Measurements from ENCODE around the gene USP11. TPM values are rescaled to one million over a fixed set of nuclear protein-coding genes. Genes with fewer than 3 reads are reported as not detected.

USP11 gene
- total RNA-seq: 100 to 1,000 TPM; 113 to 214 TPM
- 126 TPM for polyA plus RNA-seq (2013, experiment 1 of 2)
- polyA plus RNA-seq (2013, experiment 2 of 2): 106 TPM
- long read RNA-seq, experiment 1, transcript USP11-204 (21 exons, 3,515 nt): major isoform, 21 of 70 reads
- long read RNA-seq, experiment 1, partial matches to known transcripts: 28 of 70 reads
- long read RNA-seq, experiment 1, other reads (novel, unspliced or antisense): 21 of 70 reads
- long read RNA-seq, experiment 2, transcript USP11-204 (21 exons, 3,515 nt): major isoform, 282 of 379 reads
- long read RNA-seq, experiment 2, partial matches to known transcripts: 28 of 379 reads
- long read RNA-seq, experiment 2, other reads (novel, unspliced or antisense): 69 of 379 reads
- long read RNA-seq, experiment 3, transcript USP11-204 (21 exons, 3,515 nt): major isoform, 1,524 of 1,867 reads
- long read RNA-seq, experiment 3, partial matches to known transcripts: 65 of 1,867 reads
- long read RNA-seq, experiment 3, other reads (novel, unspliced or antisense): 278 of 1,867 reads
- long read RNA-seq, experiment 4, transcript USP11-204 (21 exons, 3,515 nt): major isoform, 15 of 26 reads
- long read RNA-seq, experiment 4, partial matches to known transcripts: 7 of 26 reads
- long read RNA-seq, experiment 4, other reads (novel, unspliced or antisense): 4 of 26 reads

GRCh38 chrX:47232803-47233332 is at the start of gene USP11:
TSS of gene USP11 (plus strand) at chrX:47233009. CDS start at chrX:47233044, 35 bp downstream.
- Histone ChIP-seq H3K27ac (ENCODE audit: low read depth, low read length) (peak within 1 kb of the TSS; percentile 97), H3K4me3 (ENCODE audit: low read length) (peak within 1 kb of the TSS; percentile 90), H3K27me3 (ENCODE audit: control insufficient read depth, insufficient read depth, low read length, poor library complexity, severe bottlenecking) (no peaks in the 10 kb centered on the region), H3K36me3 (ENCODE audit: control insufficient read depth, insufficient read depth, low read length) (peaks cover 6% of the 10 kb centered on the region), H3K9ac (ENCODE audit: extremely low read depth, low read length, poor library complexity, severe bottlenecking) (peak within 1 kb of the TSS; percentile 98), H3K9me3 (ENCODE audit: control insufficient read depth, low read length) (no peaks in the 10 kb centered on the region), H3K4me1 (ENCODE audit: control insufficient read depth, insufficient read depth, low read length) (no peaks in the 10 kb centered on the region)
- H3K27me3 Mint-ChIP-seq (ENCODE audit: insufficient read depth): no peaks in the 10 kb centered on the region
- peak within 1 kb of the TSS; percentile 84 for H3K4me3 Mint-ChIP-seq
- peaks cover 25% of the 10 kb centered on the region for H3K36me3 Mint-ChIP-seq (ENCODE audit: low read depth)
- peak; percentile 87 for DNase-seq
- 0 to 1% methylated on average over 1 to 44 of the region's 46 CpGs for WGBS, 2 experiments (ENCODE audit: insufficient coverage in 1 of 2, insufficient read length in 1 of 2)
- peaks cover 14% of the 10 kb centered on the region for H3K4me1 Mint-ChIP-seq
- TF ChIP-seq CTCF (conservative IDR thresholded peaks at IDR 0.05): no peak
- no peaks in the 10 kb centered on the region for H3K9me3 Mint-ChIP-seq
- H3K27ac Mint-ChIP-seq: peak within 1 kb of the TSS; percentile 100

- Histone ChIP-seq H3K9ac (ENCODE audit: extremely low read depth, low read length, poor library complexity, severe bottlenecking) (no peak overlapping the region), H3K36me3 (ENCODE audit: control insufficient read depth, insufficient read depth, low read length) (peaks cover 11% of the 10 kb centered on the region), H3K9me3 (ENCODE audit: control insufficient read depth, low read length) (no peaks in the 10 kb centered on the region), H3K4me1 (ENCODE audit: control insufficient read depth, insufficient read depth, low read length) (no peaks in the 10 kb centered on the region), H3K27me3 (ENCODE audit: control insufficient read depth, insufficient read depth, low read length, poor library complexity, severe bottlenecking) (no peaks in the 10 kb centered on the region), H3K4me3 (ENCODE audit: low read length) (no peak overlapping the region), H3K27ac (ENCODE audit: low read depth, low read length) (no peak overlapping the region)
- DNase-seq: no peak
- H3K27ac Mint-ChIP-seq: no peak overlapping the region
- peaks cover 29% of the 10 kb centered on the region for H3K36me3 Mint-ChIP-seq (ENCODE audit: low read depth)
- no peak overlapping the region for H3K4me3 Mint-ChIP-seq
- 100% methylated on average over 3 of the region's 4 CpGs; no CpG with 5 or more reads in 1 of the 2 experiments for WGBS, 2 experiments (ENCODE audit: insufficient coverage in 1 of 2, insufficient read length in 1 of 2)
- H3K9me3 Mint-ChIP-seq: peaks cover 36% of the 10 kb centered on the region
- peaks cover 23% of the 10 kb centered on the region for H3K27me3 Mint-ChIP-seq (ENCODE audit: insufficient read depth)
- no peak for TF ChIP-seq CTCF (conservative IDR thresholded peaks at IDR 0.05)
- no peaks in the 10 kb centered on the region for H3K4me1 Mint-ChIP-seq
These were observed 48.3 kb upstream of the USP11 start for GRCh38 chrX:47184486-47184885.

- Histone ChIP-seq H3K27me3 (ENCODE audit: control insufficient read depth, insufficient read depth, low read length, poor library complexity, severe bottlenecking) (no peaks in the 10 kb centered on the region), H3K36me3 (ENCODE audit: control insufficient read depth, insufficient read depth, low read length) (peaks cover 11% of the 10 kb centered on the region), H3K9me3 (ENCODE audit: control insufficient read depth, low read length) (no peaks in the 10 kb centered on the region), H3K4me3 (ENCODE audit: low read length) (no peak overlapping the region), H3K4me1 (ENCODE audit: control insufficient read depth, insufficient read depth, low read length) (no peaks in the 10 kb centered on the region), H3K27ac (ENCODE audit: low read depth, low read length) (no peak overlapping the region), H3K9ac (ENCODE audit: extremely low read depth, low read length, poor library complexity, severe bottlenecking) (no peak overlapping the region)
- H3K27ac Mint-ChIP-seq: no peak overlapping the region
- H3K36me3 Mint-ChIP-seq (ENCODE audit: low read depth): peaks cover 27% of the 10 kb centered on the region
- peaks cover 27% of the 10 kb centered on the region for H3K27me3 Mint-ChIP-seq (ENCODE audit: insufficient read depth)
- TF ChIP-seq CTCF (conservative IDR thresholded peaks at IDR 0.05): no peak
- no peak overlapping the region for H3K4me3 Mint-ChIP-seq
- no peak for DNase-seq
- peaks cover 35% of the 10 kb centered on the region for H3K9me3 Mint-ChIP-seq
- 92% methylated on average over 17 of the region's 17 CpGs; no CpG with 5 or more reads in 1 of the 2 experiments for WGBS, 2 experiments (ENCODE audit: insufficient coverage in 1 of 2, insufficient read length in 1 of 2)
- no peaks in the 10 kb centered on the region for H3K4me1 Mint-ChIP-seq
These were observed 47.6 kb upstream of the USP11 start for GRCh38 chrX:47185241-47185640.

All from endodermal cell (in vitro differentiated cells).